HepG2 (cell line): Measurements from ENCODE around the gene RPL36AL. TPM values are rescaled to one million over a fixed set of nuclear protein-coding genes. Genes with fewer than 3 reads are reported as not detected.

Source experiments
- AHDC1 ChIP-seq: sonication (generic); formaldehyde crosslinking; IDR thresholded peaks from 2 replicates; pipeline ENCODE4 v1.5.1; 2020; ENCODE audit warnings: mild to moderate bottlenecking, missing genetic modification reagents, borderline replicate concordance
- AKNA ChIP-seq: sonication (generic); formaldehyde crosslinking; IDR thresholded peaks from 2 replicates; pipeline ENCODE4 v1.4.0; 2020; ENCODE audit warnings: missing genetic modification reagents, borderline replicate concordance
- GLMP ChIP-seq: sonication (generic); formaldehyde crosslinking; IDR thresholded peaks from 2 replicates; pipeline ENCODE4 v1.9.0; 2021; ENCODE audit warnings: missing genetic modification reagents, mild to moderate bottlenecking, borderline replicate concordance
- HOXA7 ChIP-seq: sonication (generic); formaldehyde crosslinking; IDR thresholded peaks from 2 replicates; pipeline ENCODE4 v1.8.1; 2022; ENCODE audit warnings: mild to moderate bottlenecking, missing genetic modification reagents, moderate library complexity
- LCORL ChIP-seq, 2 experiments: fragments of 450-650 bp in 1 of 2; sonication (generic) in 1 of 2; formaldehyde crosslinking in 1 of 2; IDR thresholded peaks; 2 replicates each; pipeline versions ENCODE4 v1.5.0 to v1.6.1; 2017 to 2020; ENCODE audit warnings: antibody characterized with exemption in 1 of 2, missing genetic modification reagents in 1 of 2
- NFIC ChIP-seq: IDR thresholded peaks from 2 replicates; pipeline ENCODE4 v1.6.1; 2012; ENCODE audit warnings: mild to moderate bottlenecking, low read length, inconsistent platforms
- SIN3A ChIP-seq: IDR thresholded peaks from 2 replicates; pipeline ENCODE4 v1.6.1; 2011; ENCODE audit warnings: low read depth, mild to moderate bottlenecking, control low read depth, low read length, borderline replicate concordance
- USF2 ChIP-seq, 2 experiments: sonication (generic) in 1 of 2; formaldehyde crosslinking in 1 of 2; IDR thresholded peaks; 2 replicates each; pipeline versions ENCODE4 v1.5.1 to v1.6.1; 2011 to 2020; ENCODE audit warnings: borderline replicate concordance in 1 of 2, low read depth in 1 of 2, low read length in 1 of 2, mild to moderate bottlenecking in 1 of 2, missing genetic modification reagents in 1 of 2, moderate library complexity in 1 of 2
- ZBTB34 ChIP-seq: sonication (generic); formaldehyde crosslinking; IDR thresholded peaks from 2 replicates; pipeline ENCODE4 v1.8.0; 2022; ENCODE audit warnings: mild to moderate bottlenecking, missing genetic modification reagents
- ZNF558 ChIP-seq: sonication (generic); formaldehyde crosslinking; IDR thresholded peaks from 2 replicates; pipeline ENCODE4 v1.9.0; 2022; ENCODE audit warnings: mild to moderate bottlenecking, missing genetic modification reagents, borderline replicate concordance
- ZNF879 ChIP-seq: sonication (generic); formaldehyde crosslinking; IDR thresholded peaks from 2 replicates; pipeline ENCODE4 v1.8.1; 2023; ENCODE audit warnings: missing genetic modification reagents
- polyA plus RNA-seq, 8 experiments: library from polyadenylated mRNA; depleted of rRNA in 3 of 8; stranded (reverse) in 7 of 8; unstranded in 1 of 8; fragments of >200 nt; fragmentation: Illumina TruSeq in 4 of 8; extraction: Trizol in 4 of 8; gene quantifications; 2 replicates each; pipeline versions ENCODE4 v1.2.1 to v1.2.3, GENCODE V29; 2011 to 2016; ENCODE audit warnings: low read depth in 4 of 8, missing spikeins in 1 of 8, mixed read lengths in 1 of 8; ENCODE audit not compliant: insufficient read depth in 1 of 8
- total RNA-seq, 5 experiments: library from RNA; depleted of rRNA; stranded (reverse); fragments of >200 nt; fragmentation: Illumina TruSeq; extraction: Trizol; gene quantifications; 2 replicates each; pipeline ENCODE4 v1.2.3, GENCODE V29; 2016; ENCODE audit warnings: low read depth in 1 of 5

Gene RPL36AL
- total and polyA plus RNA-seq, 2 of the 13 experiments (the other 11 are each of a cell fraction or from before 2014, with no cell fraction given) = 90.0 to 294 TPM

GRCh38 chr14:49586673-49587460 is 33.6 kb downstream of the RPL36AL start (continued):
- TF ChIP-seq USF2 (IDR thresholded peaks at IDR 0.05; ENCODE audit: low read depth, low read length) (no peak), USF2 (CRISPR knock-in tag; IDR thresholded peaks at IDR 0.05; ENCODE audit: borderline replicate concordance) (no peak), AKNA (CRISPR knock-in tag) (no peak), AHDC1 (CRISPR knock-in tag) (0 out of 2 replicates have a peak, but pooled peaks have one; percentile 48), HOXA7 (CRISPR knock-in tag) (no peak), SIN3A (no peak), LCORL (IDR thresholded peaks at IDR 0.05) (no peak), LCORL (CRISPR knock-in tag; IDR thresholded peaks at IDR 0.05) (0 out of 2 replicates have a peak, but pooled peaks have one; percentile 3), NFIC (no peak), ZNF558 (CRISPR knock-in tag) (no peak), ZBTB34 (CRISPR knock-in tag) (no peak), ZNF879 (no peak), GLMP (CRISPR knock-in tag) (no peak)
